Keratinocyte (primary cell): Measurements from ENCODE around the gene MED4. TPM values are rescaled to one million over a fixed set of nuclear protein-coding genes. Genes with fewer than 3 reads are reported as not detected.

Experiments used
- DNase-seq: peaks from one replicate; pipeline ENCODE4 v3.0.0-alpha.2; 2011; ENCODE audit warnings: low read depth, missing footprints, low spot score
- FAIRE-seq: peaks from 2 replicates; lab custom pipeline; 2011; peaks lifted over from hg19 to GRCh38; lab: Jason Lieb, UNC
- H2AFZ ChIP-seq: 2 replicates; pipeline ENCODE4 v1.6.0; 2012; ENCODE audit warnings: low read length, control low read depth, inconsistent platforms; ENCODE audit not compliant: control insufficient read depth
- H3K27ac ChIP-seq: 2 replicates; pipeline ENCODE4 v1.5.1; 2011; ENCODE audit warnings: low read length; ENCODE audit not compliant: control insufficient read depth, insufficient read depth
- H3K27me3 ChIP-seq: 3 replicates; pipeline ENCODE4 v1.6.0; 2011; ENCODE audit warnings: low read length; ENCODE audit not compliant: control insufficient read depth, insufficient read depth; ENCODE audit errors: extremely low read depth
- H3K36me3 ChIP-seq, 2 experiments: 2 replicates in 1 of 2; 3 replicates in 1 of 2; pipeline ENCODE4 v1.5.1; 2011; ENCODE audit warnings: low read length in 2 of 2, mild to moderate bottlenecking in 1 of 2; ENCODE audit not compliant: control insufficient read depth in 2 of 2, insufficient read depth in 2 of 2; ENCODE audit errors: extremely low read depth in 1 of 2
- H3K4me1 ChIP-seq: 3 replicates; pipeline ENCODE4 v1.5.1; 2011; ENCODE audit warnings: low read length; ENCODE audit not compliant: control insufficient read depth, insufficient read depth; ENCODE audit errors: extremely low read depth
- H3K4me2 ChIP-seq: 3 replicates; pipeline ENCODE4 v1.6.0; 2011; ENCODE audit warnings: low read depth, low read length; ENCODE audit not compliant: control insufficient read depth, insufficient read depth; ENCODE audit errors: extremely low read depth
- H3K4me3 ChIP-seq, 3 experiments: fragments of 200-600 bp in 1 of 3; sonication (generic) in 1 of 3; 2 replicates in 2 of 3; 3 replicates in 1 of 3; pipeline ENCODE4 v1.5.1; 2011 to 2016; ENCODE audit warnings: low read length in 3 of 3, mild to moderate bottlenecking in 3 of 3, control low read depth in 2 of 3, inconsistent platforms in 1 of 3, low read depth in 1 of 3, mixed read lengths in 1 of 3, mixed run types in 1 of 3, moderate library complexity in 1 of 3; ENCODE audit not compliant: control insufficient read depth in 2 of 3, insufficient read depth in 2 of 3; ENCODE audit errors: extremely low read depth in 1 of 3
- H3K79me2 ChIP-seq: 2 replicates; pipeline ENCODE4 v1.6.0; 2012; ENCODE audit warnings: low read length; ENCODE audit not compliant: control insufficient read depth, insufficient read depth
- H3K9ac ChIP-seq: 3 replicates; pipeline ENCODE4 v1.6.0; 2011; ENCODE audit warnings: low read length; ENCODE audit not compliant: control insufficient read depth, insufficient read depth; ENCODE audit errors: extremely low read depth
- H3K9me1 ChIP-seq: 3 replicates; pipeline ENCODE4 v1.6.0; 2011; ENCODE audit warnings: low read length; ENCODE audit not compliant: control insufficient read depth, insufficient read depth; ENCODE audit errors: extremely low read depth
- H3K9me3 ChIP-seq: 2 replicates; pipeline ENCODE4 v1.5.1; 2012; ENCODE audit warnings: low read depth, low read length; ENCODE audit not compliant: control insufficient read depth
- H4K20me1 ChIP-seq: 3 replicates; pipeline ENCODE4 v1.6.0; 2011; ENCODE audit warnings: low read length; ENCODE audit not compliant: control insufficient read depth, insufficient read depth; ENCODE audit errors: extremely low read depth
- EZH2 ChIP-seq: IDR thresholded peaks from one replicate; pipeline ENCODE4 v1.6.1; 2012; ENCODE audit warnings: inconsistent platforms, mild to moderate bottlenecking, low read length, moderate library complexity
- dilution Hi-C: fragments of 300-500 bp; cut with MboI; formaldehyde crosslinking; loops from one replicate; pipeline ENCODE4 v1.7.0; 2020; ENCODE audit warnings: low sequenced_read_pairs; ENCODE audit not compliant: extremely low pct_ligation_motif_present
- polyA plus RNA-seq, 5 experiments: library from polyadenylated mRNA; depleted of rRNA in 3 of 5; stranded (reverse) in 3 of 5; stranded (forward) in 1 of 5; unstranded in 1 of 5; fragments of >200 nt; gene quantifications; 1 replicate in 1 of 5; 2 replicates in 3 of 5; 3 replicates in 1 of 5; pipeline versions ENCODE4 v1.2.1 to v1.2.3, GENCODE V29; 2011 to 2012; ENCODE audit warnings: missing spikeins in 2 of 5, low read depth in 1 of 5, low replicate concordance in 1 of 5
- TF ChIP-seq, protein P1 (sequence below), 3 experiments: IDR thresholded peaks in 1 of 3; conservative IDR thresholded peaks in 1 of 3; optimal IDR thresholded peaks in 1 of 3; 2 replicates in 2 of 3; 3 replicates in 1 of 3; pipeline versions ENCODE3 to v1.5.1; 2011; ENCODE audit warnings: low read length in 3 of 3, mild to moderate bottlenecking in 3 of 3, moderate library complexity in 2 of 3, control low read depth in 1 of 3, inconsistent platforms in 1 of 3; ENCODE audit not compliant: insufficient read depth in 2 of 3; ENCODE audit errors: extremely low read depth in 1 of 3

MED4 gene
- polyA plus RNA-seq, 1 donor (not counting 4 experiments of a cell fraction or from before 2014, with no cell fraction given) = 62.4 TPM

- Histone ChIP-seq H3K4me2 (no peak overlapping the region), H3K9me3 (peaks cover 13% of the 10 kb centered on the region), H3K9me1 (no peaks in the 10 kb centered on the region), H3K4me3 (no peak overlapping the region), H4K20me1 (no peaks in the 10 kb centered on the region), H3K27me3 (no peaks in the 10 kb centered on the region), H3K79me2 (no peaks in the 10 kb centered on the region), H2AFZ (no peak overlapping the region), H3K27ac (no peak overlapping the region), H3K4me1 (peaks cover 8% of the 10 kb centered on the region), H3K36me3 (peaks cover 16 to 24% of the 10 kb centered on the region in 2 experiments), H3K9ac (no peak overlapping the region)
- FAIRE-seq = no peak
- DNase-seq = no peak
- dilution Hi-C loops = no loop called here
- TF ChIP-seq, protein P1, sequence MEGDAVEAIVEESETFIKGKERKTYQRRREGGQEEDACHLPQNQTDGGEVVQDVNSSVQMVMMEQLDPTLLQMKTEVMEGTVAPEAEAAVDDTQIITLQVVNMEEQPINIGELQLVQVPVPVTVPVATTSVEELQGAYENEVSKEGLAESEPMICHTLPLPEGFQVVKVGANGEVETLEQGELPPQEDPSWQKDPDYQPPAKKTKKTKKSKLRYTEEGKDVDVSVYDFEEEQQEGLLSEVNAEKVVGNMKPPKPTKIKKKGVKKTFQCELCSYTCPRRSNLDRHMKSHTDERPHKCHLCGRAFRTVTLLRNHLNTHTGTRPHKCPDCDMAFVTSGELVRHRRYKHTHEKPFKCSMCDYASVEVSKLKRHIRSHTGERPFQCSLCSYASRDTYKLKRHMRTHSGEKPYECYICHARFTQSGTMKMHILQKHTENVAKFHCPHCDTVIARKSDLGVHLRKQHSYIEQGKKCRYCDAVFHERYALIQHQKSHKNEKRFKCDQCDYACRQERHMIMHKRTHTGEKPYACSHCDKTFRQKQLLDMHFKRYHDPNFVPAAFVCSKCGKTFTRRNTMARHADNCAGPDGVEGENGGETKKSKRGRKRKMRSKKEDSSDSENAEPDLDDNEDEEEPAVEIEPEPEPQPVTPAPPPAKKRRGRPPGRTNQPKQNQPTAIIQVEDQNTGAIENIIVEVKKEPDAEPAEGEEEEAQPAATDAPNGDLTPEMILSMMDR (optimal IDR thresholded peaks at IDR 0.05 in 1 of 3, IDR thresholded peaks at IDR 0.05 in 1 of 3, conservative IDR thresholded peaks at IDR 0.05 in 1 of 3; ENCODE audit: extremely low read depth in 1 of 3, insufficient read depth in 2 of 3, low read length in 3 of 3) = no peak
- no peak for TF ChIP-seq EZH2
Observed at GRCh38 chr13:48070942-48071341, 24.0 kb downstream of the MED4 start.

DNA sequence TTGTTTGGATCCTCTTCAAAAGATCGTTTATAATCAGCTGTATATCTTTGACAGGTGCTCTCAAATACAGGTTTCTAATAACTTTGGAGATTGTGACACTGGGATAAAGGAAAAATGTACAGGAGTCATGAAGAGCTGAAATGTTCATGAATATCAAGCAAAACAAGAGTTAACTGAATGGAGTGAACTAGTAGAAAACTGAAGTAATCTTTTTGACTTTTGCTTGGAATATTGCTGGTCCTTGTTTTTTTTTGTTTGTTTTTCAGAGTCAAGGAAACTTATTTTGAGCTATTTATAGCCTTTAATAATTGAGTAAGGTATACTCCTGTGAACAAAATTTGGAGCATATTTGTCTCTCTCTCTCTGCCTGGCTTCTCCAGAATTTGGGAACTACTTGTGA, 25.3 kb downstream of the MED4 start:
- no peak overlapping the region for H3K4me2 ChIP-seq
- H3K9ac ChIP-seq = no peak overlapping the region
- dilution Hi-C loops = no loop called here
- no peaks in the 10 kb centered on the region for H3K79me2 ChIP-seq
- H3K4me1 ChIP-seq = peaks cover 8% of the 10 kb centered on the region
- no peaks in the 10 kb centered on the region for H4K20me1 ChIP-seq
- no peaks in the 10 kb centered on the region for H3K27me3 ChIP-seq
- TF ChIP-seq EZH2 = no peak
- TF ChIP-seq, protein P1 (optimal IDR thresholded peaks at IDR 0.05 in 1 of 3, IDR thresholded peaks at IDR 0.05 in 1 of 3, conservative IDR thresholded peaks at IDR 0.05 in 1 of 3; ENCODE audit: extremely low read depth in 1 of 3, insufficient read depth in 2 of 3, low read length in 3 of 3) = no peak
- H3K27ac ChIP-seq = no peak overlapping the region
- FAIRE-seq (no peak), DNase-seq (no peak)
- peaks cover 12 to 19% of the 10 kb centered on the region in 2 experiments for H3K36me3 ChIP-seq
- H3K9me3 ChIP-seq = peaks cover 13% of the 10 kb centered on the region
- no peaks in the 10 kb centered on the region for H3K9me1 ChIP-seq
- H2AFZ ChIP-seq = no peak overlapping the region
- H3K4me3 ChIP-seq = no peak overlapping the region
